Panc1 (cell line): ENCODE results near the gene LUC7L2. TPM values are rescaled to one million over a fixed set of nuclear protein-coding genes. Genes with fewer than 3 reads are reported as not detected.
A peak's percentile ranks its signal among the peaks of the same experiment; 100 is the strongest.

Source experiments
- ATAC-seq: fragments of 200-7000 bp; cut with Tn5 transposase; 2 replicates; pipeline ENCODE4 v1.9.1; 2020; ENCODE audit warnings: mild to moderate bottlenecking, moderate library complexity
- Bru-seq: library from RNA; stranded (reverse); fragments of 400-500 nt; gene quantifications from one replicate; lab custom pipeline; 2021; lab: Mats Ljungman, UMichigan
- BruChase-seq, 2 experiments: library from RNA; stranded (reverse); fragments of 400-500 nt; gene quantifications; one replicate each; lab custom pipeline; 2021; lab: Mats Ljungman, UMichigan
- BruUV-seq: library from RNA; stranded (reverse); fragments of 400-500 nt; replicated peaks from 2 replicates; lab custom pipeline; 2021; lab: Mats Ljungman, UMichigan
- CTCF ChIA-PET: fragments of 300-600 bp; sonication (Branson Sonifier 250); formaldehyde crosslinking; loops from one replicate; lab custom pipeline; 2022; ENCODE audit warnings: antibody characterized with exemption; lab: Charles Lee
- POLR2A ChIA-PET: fragments of 300-600 bp; sonication (Branson Sonifier 250); formaldehyde crosslinking; loops from one replicate; lab custom pipeline; 2022; ENCODE audit warnings: antibody characterized with exemption; lab: Charles Lee
- DNase-seq: peaks from one replicate; pipeline ENCODE4 v3.0.0-alpha.2; 2010; ENCODE audit warnings: low read depth, low spot score
- H3K27ac ChIP-seq: 2 replicates; pipeline ENCODE4 v1.5.1; 2011; ENCODE audit warnings: mild to moderate bottlenecking, low read length, inconsistent platforms
- H3K27me3 ChIP-seq: fragments of 200-500 bp; sonication (Bioruptor generic); 2 replicates; pipeline ENCODE4 v1.6.0; 2014; ENCODE audit warnings: low read length, inconsistent platforms; ENCODE audit not compliant: control insufficient read depth, insufficient read depth
- H3K36me3 ChIP-seq: fragments of 200-500 bp; sonication (Bioruptor generic); 2 replicates; pipeline ENCODE4 v1.5.1; 2014; ENCODE audit warnings: inconsistent platforms, mild to moderate bottlenecking, low read length, moderate library complexity; ENCODE audit not compliant: control insufficient read depth, insufficient read depth
- H3K4me1 ChIP-seq: 2 replicates; pipeline ENCODE4 v1.5.1; 2011; ENCODE audit warnings: inconsistent platforms, mild to moderate bottlenecking, low read length, moderate library complexity; ENCODE audit not compliant: control insufficient read depth, insufficient read depth
- H3K4me3 ChIP-seq, 2 experiments: 2 replicates each; pipeline ENCODE4 v1.5.1; 2011 to 2012; ENCODE audit warnings: low read depth in 2 of 2, low read length in 2 of 2, mild to moderate bottlenecking in 2 of 2, inconsistent platforms in 1 of 2, moderate library complexity in 1 of 2
- H3K9me3 ChIP-seq: fragments of 200-500 bp; sonication (Bioruptor generic); 2 replicates; pipeline ENCODE4 v1.5.1; 2014; ENCODE audit warnings: low read depth, mild to moderate bottlenecking, inconsistent platforms, low read length, moderate library complexity; ENCODE audit not compliant: control insufficient read depth, insufficient read depth
- POLR2AphosphoS5 ChIP-seq: IDR thresholded peaks from 2 replicates; pipeline ENCODE4 v1.6.1; 2012; ENCODE audit warnings: mild to moderate bottlenecking, low read depth, low read length, moderate library complexity
- SIN3A ChIP-seq: IDR thresholded peaks from 2 replicates; pipeline ENCODE4 v1.6.1; 2012; ENCODE audit warnings: low read depth, mild to moderate bottlenecking, low read length, moderate library complexity, borderline replicate concordance; ENCODE audit not compliant: insufficient read depth
- TCF7L2 ChIP-seq: IDR thresholded peaks from 2 replicates; pipeline ENCODE4 v1.6.1; 2011; ENCODE audit warnings: mild to moderate bottlenecking, low read depth, low read length, inconsistent platforms
- in situ Hi-C: cut with HindIII; loops from 2 replicates; pipeline ENCODE4 v1.10.0; 2016; ENCODE audit warnings: low sequenced_read_pairs, low pct_unique_long_range_greater_than_20kb
- intact Hi-C: fragments of 100-400 bp; cut with micrococcal nuclease; formaldehyde crosslinking; loops from one replicate; pipeline ENCODE4 v1.10.0; 2022; ENCODE audit not compliant: unreplicated experiment
- long read RNA-seq: library from polyadenylated mRNA; unstranded; transcript quantifications from one replicate; pipeline ENCODE4 v2.0.0, GENCODE V29; 2021; ENCODE audit not compliant: unreplicated experiment
- polyA plus RNA-seq: library from polyadenylated mRNA; unstranded; fragments of >200 nt; gene quantifications from one replicate; pipeline ENCODE4 v1.2.1, GENCODE V29; 2012; ENCODE audit warnings: missing spikeins; ENCODE audit not compliant: insufficient read length
- total RNA-seq: library from RNA; stranded (reverse); gene quantifications from one replicate; pipeline ENCODE4 v1.2.1, GENCODE V29; 2021; ENCODE audit not compliant: unreplicated experiment
- TF ChIP-seq, protein P1 (sequence below), 2 experiments: IDR thresholded peaks; 2 replicates each; pipeline ENCODE4 v1.6.1; 2011 to 2012; ENCODE audit warnings: low read depth in 2 of 2, control low read depth in 1 of 2, low read length in 1 of 2, mild to moderate bottlenecking in 1 of 2, moderate library complexity in 1 of 2; ENCODE audit not compliant: insufficient read depth in 1 of 2
- TF ChIP-seq, protein P2 (sequence below): fragments of 450-650 bp; IDR thresholded peaks from 2 replicates; pipeline ENCODE4 v1.5.1; 2017; ENCODE audit warnings: mild to moderate bottlenecking

The LUC7L2 gene, protein sequence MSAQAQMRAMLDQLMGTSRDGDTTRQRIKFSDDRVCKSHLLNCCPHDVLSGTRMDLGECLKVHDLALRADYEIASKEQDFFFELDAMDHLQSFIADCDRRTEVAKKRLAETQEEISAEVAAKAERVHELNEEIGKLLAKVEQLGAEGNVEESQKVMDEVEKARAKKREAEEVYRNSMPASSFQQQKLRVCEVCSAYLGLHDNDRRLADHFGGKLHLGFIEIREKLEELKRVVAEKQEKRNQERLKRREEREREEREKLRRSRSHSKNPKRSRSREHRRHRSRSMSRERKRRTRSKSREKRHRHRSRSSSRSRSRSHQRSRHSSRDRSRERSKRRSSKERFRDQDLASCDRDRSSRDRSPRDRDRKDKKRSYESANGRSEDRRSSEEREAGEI
- total RNA-seq (110 TPM), Bru-seq, nascent RNA (percentile 95 among the genes with signal in this experiment), BruChase-seq, experiment 1, labeled RNA remaining after a 2-hour chase (percentile 99 among the genes with signal in this experiment), BruChase-seq, experiment 2, labeled RNA remaining after a 6-hour chase (percentile 99 among the genes with signal in this experiment)
- polyA plus RNA-seq = 92.6 TPM
- long read RNA-seq, transcript LUC7L2-202 (10 exons, 2,645 nt) = major isoform, 235 of 395 reads
- long read RNA-seq, partial matches to known transcripts = 96 of 395 reads
- long read RNA-seq, other reads (novel, unspliced or antisense) = 59 of 395 reads

DNA sequence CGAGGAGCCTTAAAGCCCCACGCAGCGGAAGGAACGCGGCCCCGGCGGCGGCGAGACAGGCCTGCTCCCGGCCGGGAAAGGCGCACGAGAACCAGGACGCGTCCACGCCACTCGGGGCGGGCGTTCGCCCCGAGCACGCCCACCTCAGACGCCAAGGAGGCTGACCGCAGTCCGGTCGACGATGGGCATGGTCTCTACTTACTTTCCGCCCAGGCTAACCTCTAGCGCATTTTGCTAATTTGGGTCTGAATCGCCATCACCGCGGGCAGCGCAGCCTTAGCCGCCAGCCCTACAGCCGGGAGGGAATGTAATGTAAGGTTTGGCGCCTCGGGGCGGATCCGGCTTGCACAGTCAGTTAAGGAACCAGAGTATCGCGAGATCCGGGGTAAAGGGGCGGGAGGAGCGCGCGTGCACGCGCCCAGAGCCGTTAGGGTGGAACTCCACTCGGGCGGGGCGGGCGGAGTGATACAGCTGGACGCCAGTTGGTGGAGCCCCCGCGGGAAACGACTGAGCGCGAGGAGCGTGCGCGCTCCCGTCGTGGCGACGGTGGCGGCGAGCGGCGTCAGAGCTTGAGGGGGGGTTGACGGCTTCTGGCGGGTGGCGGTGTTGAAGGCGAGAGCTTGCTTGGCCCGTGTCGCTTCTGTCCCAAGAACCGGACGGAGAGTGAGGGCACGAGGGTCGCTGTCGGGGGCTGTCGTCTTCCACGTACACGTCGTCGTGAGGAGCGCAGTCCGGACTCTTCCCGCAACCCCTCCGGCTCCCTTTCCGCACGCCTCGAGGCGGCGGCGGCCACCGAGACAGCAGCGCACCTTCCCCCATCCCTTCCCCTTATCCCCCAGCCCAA lies at the start of gene LUC7L2:
TSS of gene LUC7L2 (plus strand) at position 529 of the 844 bp plus-strand sequence. CDS start 368 bp downstream, outside the sequence.
- H3K27me3 ChIP-seq = no peaks in the 10 kb centered on the region
- intact Hi-C loops (loop anchor here (1.0 kb wide), 1 partner anchor 18 kb away; the partner anchor contains the start of gene FMC1), in situ Hi-C loops (no loop called here)
- peak within 1 kb of the TSS; percentile 98 to 100 for H3K4me3 ChIP-seq
- H3K36me3 ChIP-seq = peaks cover 15% of the 10 kb centered on the region
- CTCF ChIA-PET = interaction anchor here (0.5 kb wide), 1 partner anchor 382 kb away, joined by 4 read pairs; no protein-coding TSS in a partner anchor
- peak within 1 kb of the TSS; percentile 98 for H3K27ac ChIP-seq
- peaks cover 18% of the 10 kb centered on the region for H3K4me1 ChIP-seq
- POLR2A ChIA-PET = interaction anchor here (0.6 to 1.2 kb wide), 4 partner anchors 11 to 20 kb away, joined by 3 to 4 read pairs (median 4); no protein-coding TSS in a partner anchor
- H3K9me3 ChIP-seq = no peaks in the 10 kb centered on the region
- ATAC-seq = peak; percentile 92
- BruUV-seq = no TSS peak
- peak; percentile 98 for DNase-seq
- TF ChIP-seq, protein P1, sequence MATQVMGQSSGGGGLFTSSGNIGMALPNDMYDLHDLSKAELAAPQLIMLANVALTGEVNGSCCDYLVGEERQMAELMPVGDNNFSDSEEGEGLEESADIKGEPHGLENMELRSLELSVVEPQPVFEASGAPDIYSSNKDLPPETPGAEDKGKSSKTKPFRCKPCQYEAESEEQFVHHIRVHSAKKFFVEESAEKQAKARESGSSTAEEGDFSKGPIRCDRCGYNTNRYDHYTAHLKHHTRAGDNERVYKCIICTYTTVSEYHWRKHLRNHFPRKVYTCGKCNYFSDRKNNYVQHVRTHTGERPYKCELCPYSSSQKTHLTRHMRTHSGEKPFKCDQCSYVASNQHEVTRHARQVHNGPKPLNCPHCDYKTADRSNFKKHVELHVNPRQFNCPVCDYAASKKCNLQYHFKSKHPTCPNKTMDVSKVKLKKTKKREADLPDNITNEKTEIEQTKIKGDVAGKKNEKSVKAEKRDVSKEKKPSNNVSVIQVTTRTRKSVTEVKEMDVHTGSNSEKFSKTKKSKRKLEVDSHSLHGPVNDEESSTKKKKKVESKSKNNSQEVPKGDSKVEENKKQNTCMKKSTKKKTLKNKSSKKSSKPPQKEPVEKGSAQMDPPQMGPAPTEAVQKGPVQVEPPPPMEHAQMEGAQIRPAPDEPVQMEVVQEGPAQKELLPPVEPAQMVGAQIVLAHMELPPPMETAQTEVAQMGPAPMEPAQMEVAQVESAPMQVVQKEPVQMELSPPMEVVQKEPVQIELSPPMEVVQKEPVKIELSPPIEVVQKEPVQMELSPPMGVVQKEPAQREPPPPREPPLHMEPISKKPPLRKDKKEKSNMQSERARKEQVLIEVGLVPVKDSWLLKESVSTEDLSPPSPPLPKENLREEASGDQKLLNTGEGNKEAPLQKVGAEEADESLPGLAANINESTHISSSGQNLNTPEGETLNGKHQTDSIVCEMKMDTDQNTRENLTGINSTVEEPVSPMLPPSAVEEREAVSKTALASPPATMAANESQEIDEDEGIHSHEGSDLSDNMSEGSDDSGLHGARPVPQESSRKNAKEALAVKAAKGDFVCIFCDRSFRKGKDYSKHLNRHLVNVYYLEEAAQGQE (IDR thresholded peaks at IDR 0.05; ENCODE audit: insufficient read depth in 1 of 2, low read depth in 2 of 2, low read length in 1 of 2) = 0 out of 4 replicates have a peak, but pooled peaks have one; percentile 29 to 36
- TF ChIP-seq, protein P2, sequence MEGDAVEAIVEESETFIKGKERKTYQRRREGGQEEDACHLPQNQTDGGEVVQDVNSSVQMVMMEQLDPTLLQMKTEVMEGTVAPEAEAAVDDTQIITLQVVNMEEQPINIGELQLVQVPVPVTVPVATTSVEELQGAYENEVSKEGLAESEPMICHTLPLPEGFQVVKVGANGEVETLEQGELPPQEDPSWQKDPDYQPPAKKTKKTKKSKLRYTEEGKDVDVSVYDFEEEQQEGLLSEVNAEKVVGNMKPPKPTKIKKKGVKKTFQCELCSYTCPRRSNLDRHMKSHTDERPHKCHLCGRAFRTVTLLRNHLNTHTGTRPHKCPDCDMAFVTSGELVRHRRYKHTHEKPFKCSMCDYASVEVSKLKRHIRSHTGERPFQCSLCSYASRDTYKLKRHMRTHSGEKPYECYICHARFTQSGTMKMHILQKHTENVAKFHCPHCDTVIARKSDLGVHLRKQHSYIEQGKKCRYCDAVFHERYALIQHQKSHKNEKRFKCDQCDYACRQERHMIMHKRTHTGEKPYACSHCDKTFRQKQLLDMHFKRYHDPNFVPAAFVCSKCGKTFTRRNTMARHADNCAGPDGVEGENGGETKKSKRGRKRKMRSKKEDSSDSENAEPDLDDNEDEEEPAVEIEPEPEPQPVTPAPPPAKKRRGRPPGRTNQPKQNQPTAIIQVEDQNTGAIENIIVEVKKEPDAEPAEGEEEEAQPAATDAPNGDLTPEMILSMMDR = no peak
- peak; percentile 99 for TF ChIP-seq POLR2AphosphoS5
- TF ChIP-seq SIN3A = peak; percentile 27; the same call in 1 of the 2 replicates
- TF ChIP-seq TCF7L2 = no peak; the same call in 1 of the 2 replicates

DNA sequence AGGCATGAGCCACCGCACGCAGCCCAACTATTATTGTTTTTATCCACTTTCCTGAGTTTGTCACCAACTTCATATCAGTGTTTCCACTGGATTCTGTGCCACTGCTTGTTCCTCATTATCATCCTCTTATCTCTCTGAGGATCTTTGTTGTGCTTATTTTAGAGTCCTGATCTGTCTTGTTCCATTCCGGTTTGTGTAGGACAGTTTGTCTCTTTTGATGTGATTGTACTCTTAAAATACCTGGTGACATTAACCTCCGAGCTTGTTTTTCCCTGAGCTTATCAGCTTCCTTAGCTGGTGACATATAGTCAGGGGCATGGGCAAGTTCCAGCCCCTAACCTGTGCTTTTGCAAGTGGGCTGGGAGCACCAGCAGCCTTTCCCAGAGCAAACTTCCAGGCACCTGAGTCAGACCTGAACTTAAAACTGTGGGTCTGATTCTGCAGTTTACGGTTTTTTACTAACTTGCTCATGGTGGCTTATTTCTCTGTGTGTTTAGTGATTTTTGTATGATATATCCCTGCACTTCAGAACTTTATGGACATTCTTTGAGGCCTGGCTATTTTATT lies 41.7 kb upstream of the LUC7L2 start:
- ATAC-seq (no peak), DNase-seq (no peak)
- no peak overlapping the region for H3K27ac ChIP-seq
- no peaks in the 10 kb centered on the region for H3K9me3 ChIP-seq
- no peak overlapping the region for H3K4me3 ChIP-seq
- ChIA-PET CTCF (no interaction called here), POLR2A (no interaction called here)
- H3K36me3 ChIP-seq = no peaks in the 10 kb centered on the region
- in situ Hi-C loops = no loop called here
- no peaks in the 10 kb centered on the region for H3K27me3 ChIP-seq
- BruUV-seq = no TSS peak
- TF ChIP-seq, protein P1 (IDR thresholded peaks at IDR 0.05; ENCODE audit: insufficient read depth in 1 of 2, low read depth in 2 of 2, low read length in 1 of 2) = no peak
- TF ChIP-seq TCF7L2 (no peak), POLR2AphosphoS5 (no peak), SIN3A (no peak)
- TF ChIP-seq, protein P2 = no peak
- intact Hi-C loops = no loop called here
- peaks cover 3% of the 10 kb centered on the region; the same call in 1 of the 2 replicates for H3K4me1 ChIP-seq
